Parathyroid adenoma (tissue), 2 donors: ENCODE data around the gene TMC6.

Experiments used
- H2AFZ ChIP-seq: fragments of 300-600 bp; sonication (generic); one replicate; pipeline ENCODE4 v1.7.0; 2017; ENCODE audit warnings: antibody characterized with exemption, mild to moderate bottlenecking
- H3K27ac ChIP-seq: fragments of 300-600 bp; sonication (generic); one replicate; pipeline ENCODE4 v1.7.0; 2017
- H3K27me3 ChIP-seq: fragments of 300-600 bp; sonication (generic); one replicate; pipeline ENCODE4 v1.7.0; 2017; ENCODE audit warnings: low read length; ENCODE audit not compliant: control insufficient read depth, insufficient read depth
- H3K36me3 ChIP-seq: fragments of 300-600 bp; sonication (generic); one replicate; pipeline ENCODE4 v1.7.0; 2017; ENCODE audit warnings: low read length; ENCODE audit not compliant: control insufficient read depth, insufficient read depth
- H3K4me1 ChIP-seq: fragments of 300-600 bp; sonication (generic); one replicate; pipeline ENCODE4 v1.7.0; 2017; ENCODE audit warnings: control low read depth
- H3K4me2 ChIP-seq: fragments of 300-600 bp; sonication (generic); one replicate; pipeline ENCODE4 v1.7.0; 2017; ENCODE audit warnings: low read length
- H3K4me3 ChIP-seq: fragments of 300-600 bp; sonication (generic); one replicate; pipeline ENCODE4 v1.7.0; 2017; ENCODE audit warnings: low read depth, low read length
- H3K79me2 ChIP-seq: fragments of 300-600 bp; sonication (generic); one replicate; pipeline ENCODE4 v1.7.0; 2017; ENCODE audit warnings: control low read depth
- H3K9ac ChIP-seq: fragments of 300-600 bp; sonication (generic); one replicate; pipeline ENCODE4 v1.7.0; 2017; ENCODE audit warnings: mild to moderate bottlenecking
- H3K9me3 ChIP-seq: fragments of 300-600 bp; sonication (generic); one replicate; pipeline ENCODE4 v1.7.0; 2017; ENCODE audit warnings: low read length; ENCODE audit not compliant: control insufficient read depth
- CTCF ChIP-seq: fragments of 300-600 bp; sonication (generic); IDR thresholded peaks from one replicate; pipeline ENCODE4 v1.7.0; 2017; ENCODE audit warnings: antibody characterized with exemption, mild to moderate bottlenecking
- donor health status: primary hyperparathyroidism.

The TMC6 gene

GRCh38 chr17:78131172-78132083, 2.9 kb upstream of the TMC6 start:
- Histone ChIP-seq H3K79me2 (no peaks in the 10 kb centered on the region), H3K36me3 (no peaks in the 10 kb centered on the region), H3K27me3 (no peaks in the 10 kb centered on the region), H3K9ac (no peak overlapping the region), H3K4me1 (peaks cover 4% of the 10 kb centered on the region), H2AFZ (peak overlapping the region; percentile 46), H3K4me2 (no peak overlapping the region), H3K27ac (no peak overlapping the region), H3K4me3 (no peak overlapping the region), H3K9me3 (no peaks in the 10 kb centered on the region)
- TF ChIP-seq CTCF = no peak

GRCh38 chr17:78130437-78131101, 2.0 kb upstream of the TMC6 start, which contains the start of gene TMC8:
Gene TMC8, plus strand, starts transcription at chr17:78130771. Its CDS starts 818 bp downstream, at chr17:78131589.
- peaks cover 4% of the 10 kb centered on the region for H3K4me1 ChIP-seq
- H2AFZ ChIP-seq = no peak within 1 kb of the TSS
- no peak within 1 kb of the TSS for H3K4me2 ChIP-seq
- no peak within 1 kb of the TSS for H3K9ac ChIP-seq
- H3K79me2 ChIP-seq = no peaks in the 10 kb centered on the region
- H3K27me3 ChIP-seq = no peaks in the 10 kb centered on the region
- H3K36me3 ChIP-seq = no peaks in the 10 kb centered on the region
- no peaks in the 10 kb centered on the region for H3K9me3 ChIP-seq
- H3K27ac ChIP-seq = no peak within 1 kb of the TSS
- no peak for TF ChIP-seq CTCF
- no peak within 1 kb of the TSS for H3K4me3 ChIP-seq

- H3K4me1 ChIP-seq = peaks cover 4% of the 10 kb centered on the region
- H3K79me2 ChIP-seq = no peaks in the 10 kb centered on the region
- H3K4me3 ChIP-seq = no peak overlapping the region
- H2AFZ ChIP-seq = no peak overlapping the region
- H3K4me2 ChIP-seq = no peak overlapping the region
- H3K27me3 ChIP-seq = no peaks in the 10 kb centered on the region
- no peak overlapping the region for H3K27ac ChIP-seq
- TF ChIP-seq CTCF = no peak
- no peaks in the 10 kb centered on the region for H3K36me3 ChIP-seq
- no peak overlapping the region for H3K9ac ChIP-seq
- H3K9me3 ChIP-seq = no peaks in the 10 kb centered on the region
Measured at GRCh38 chr17:78130090-78130436, 1.5 kb upstream of the TMC6 start.

- Histone ChIP-seq H3K9ac (no peak overlapping the region), H3K4me3 (peak overlapping the region; percentile 74), H3K79me2 (no peaks in the 10 kb centered on the region), H3K27ac (no peak overlapping the region), H2AFZ (no peak overlapping the region), H3K27me3 (no peaks in the 10 kb centered on the region), H3K4me2 (peak overlapping the region; percentile 88), H3K36me3 (no peaks in the 10 kb centered on the region), H3K4me1 (peaks cover 4% of the 10 kb centered on the region), H3K9me3 (no peaks in the 10 kb centered on the region)
- no peak for TF ChIP-seq CTCF
Measured at GRCh38 chr17:78129351-78130089, 965 bp upstream of the TMC6 start.
